RPMI7951 (cell line): Measurements from ENCODE around the gene MSI1. TPM values are rescaled to one million over a fixed set of nuclear protein-coding genes. Genes with fewer than 3 reads are reported as not detected.

Experiments
- DNase-seq: peaks from one replicate; pipeline ENCODE4 v3.0.0-alpha.2; 2012; ENCODE audit warnings: low read depth
- total RNA-seq: library from RNA; depleted of rRNA; stranded (reverse); fragments of >200 nt; shearing (Covaris generic); gene quantifications from 2 replicates; pipeline ENCODE4 v1.2.3, GENCODE V29; 2014; rRNA removed

The MSI1 gene
- total RNA-seq, 1 experiment from 2014 or later, result not detected

GRCh38 chr12:120323772-120324171 is 45.2 kb downstream of the MSI1 start:
- no peak for DNase-seq

- no peak for DNase-seq
Measured at GRCh38 chr12:120321382-120322202, 47.4 kb downstream of the MSI1 start.

DNA sequence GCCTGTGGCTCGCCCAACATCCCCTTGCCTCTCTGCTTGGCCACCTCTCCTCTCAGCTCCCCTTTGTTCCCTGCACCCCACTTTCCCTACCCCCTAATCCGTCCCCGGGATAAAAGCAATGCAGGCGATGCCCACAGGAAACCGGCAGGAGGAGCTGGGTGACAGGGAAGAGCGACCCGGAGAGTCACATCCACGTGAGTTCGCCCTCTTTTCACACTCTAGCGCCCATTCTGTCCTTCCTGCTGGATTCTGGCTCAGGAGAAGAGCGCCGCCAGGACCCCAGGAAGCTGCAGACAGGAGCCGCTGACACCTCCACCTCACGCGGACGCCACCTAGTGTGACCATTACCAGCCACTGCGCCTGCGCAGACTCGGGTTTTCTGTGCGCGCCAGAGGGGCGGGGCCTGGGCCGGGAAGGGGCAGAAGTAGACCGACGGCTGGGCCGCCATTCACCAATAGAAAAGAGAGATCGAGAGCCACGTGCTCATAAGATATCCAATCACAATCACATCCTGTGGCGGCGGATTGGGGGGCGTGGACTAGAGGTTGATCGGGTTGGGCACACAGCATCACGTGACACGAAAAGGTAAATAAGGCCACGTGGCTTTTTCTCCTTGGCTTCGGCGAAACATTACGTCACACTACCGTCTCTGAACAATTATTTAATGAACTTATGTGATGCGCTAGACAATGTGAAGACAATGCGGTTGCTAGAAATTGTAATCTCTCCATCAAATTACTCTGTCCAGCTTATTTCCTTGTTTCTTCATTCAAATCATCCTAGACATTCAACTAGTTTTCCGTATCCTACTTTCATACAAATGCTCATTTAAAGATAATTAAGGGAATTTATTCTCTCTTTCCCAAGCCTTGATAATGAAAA is 51.5 kb downstream of the MSI1 start:
- DNase-seq, result peak; percentile 98

DNA sequence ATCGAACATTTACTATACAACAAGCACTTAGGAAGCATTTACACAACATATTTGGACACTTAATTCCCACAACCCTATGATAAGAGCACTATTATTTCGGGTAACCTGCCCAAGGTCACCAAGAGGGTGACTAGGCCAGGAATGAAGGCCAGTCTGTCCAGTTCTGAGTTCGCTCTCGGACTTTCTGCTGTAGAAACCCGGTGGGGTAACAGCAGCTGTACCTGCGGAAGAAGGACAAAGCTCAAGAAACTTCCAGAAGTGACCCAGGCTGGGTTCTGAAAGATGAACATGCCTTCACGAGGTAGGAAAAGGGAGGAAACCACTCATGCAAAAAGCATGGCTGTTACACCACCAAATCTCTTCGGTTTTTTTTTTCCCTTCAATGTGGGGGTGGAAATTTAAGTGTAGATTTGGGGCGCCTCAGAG is 52.2 kb downstream of the MSI1 start:
- no peak for DNase-seq

- no peak for DNase-seq
Measured at GRCh38 chr12:120314220-120314619, 54.7 kb downstream of the MSI1 start.

DNA sequence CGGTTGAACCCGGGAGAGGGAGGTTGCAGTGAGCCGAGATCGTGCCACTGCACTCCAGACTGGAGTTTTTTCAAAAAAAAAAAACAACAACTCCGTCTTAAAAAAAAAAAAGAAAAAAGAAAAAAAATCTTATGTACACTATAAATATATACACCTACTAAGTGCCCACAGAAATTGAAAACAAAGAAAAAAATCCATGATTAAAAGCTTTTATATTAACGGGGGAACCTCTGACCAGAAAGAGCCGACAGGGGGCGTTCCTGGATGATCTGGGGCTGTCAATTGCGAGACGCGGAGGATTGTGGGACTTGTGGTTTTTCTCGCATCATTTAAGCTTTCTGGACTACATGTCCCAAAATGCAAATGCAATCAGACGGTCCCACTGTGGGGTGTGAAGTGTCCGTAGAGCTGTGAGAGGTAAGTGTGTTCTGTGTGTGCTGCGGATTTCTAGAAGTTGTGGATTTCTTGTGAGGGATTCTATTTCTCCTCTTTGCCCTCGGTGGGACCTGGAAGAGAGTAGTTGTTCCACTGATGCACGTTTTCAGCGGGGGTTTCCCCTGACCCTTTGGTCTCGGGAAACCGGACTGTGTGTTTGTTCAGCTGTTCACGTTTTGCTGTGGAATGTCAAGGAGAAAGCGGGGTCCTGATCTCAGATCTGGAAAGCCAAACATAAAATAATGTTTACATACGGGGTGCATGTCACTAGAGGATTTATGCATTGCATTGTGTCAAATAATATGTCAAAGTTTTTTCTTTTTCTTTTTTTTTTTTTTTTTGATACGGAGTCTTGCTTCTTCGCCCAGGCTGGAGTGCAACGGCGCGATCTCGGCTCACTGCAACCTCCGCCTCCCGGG is 66.8 kb downstream of the MSI1 start, which contains the start of gene SIRT4:
Gene SIRT4, plus strand, starts transcription at position 360 of the 854 bp plus-strand sequence. CDS start 1,241 bp downstream, outside the sequence.
- peak; percentile 90 for DNase-seq

- DNase-seq, result peak; percentile 95
Measured at GRCh38 chr12:120292661-120293531, 76.1 kb downstream of the MSI1 start, which contains the start of gene RNU4-1. Gene RNU4-1, minus strand, starts transcription at chr12:120293237.

GRCh38 chr12:120292411-120292660 is 76.6 kb downstream of the MSI1 start:
- DNase-seq, result no peak

Other genes starting within 250 kb of the MSI1 start
- 27.0 and 39.4 TPM in 2 replicates for gene GCN1, start 174.4 kb downstream of the MSI1 start, total RNA-seq
- 3,658 and 4,112 TPM in 2 replicates for gene RPLP0, start 168.1 kb downstream of the MSI1 start, total RNA-seq
- 51.0 and 57.9 TPM in 2 replicates for gene PXN, start 103.4 kb downstream of the MSI1 start, total RNA-seq
- gene RNU4-2, start 77.3 kb downstream of the MSI1 start, total RNA-seq, result under 0.01 TPM in 2 replicates
- gene RNU4-1, start 75.9 kb downstream of the MSI1 start, total RNA-seq, result under 0.01 TPM in 2 replicates
- 1.9 and 2.2 TPM in 2 replicates for gene SIRT4, start 66.8 kb downstream of the MSI1 start, total RNA-seq
- 1.1 TPM in 1 of 2 replicates, not detected in the other for gene PLA2G1B, start 41.4 kb downstream of the MSI1 start, total RNA-seq
- gene COX6A1, start 68.9 kb upstream of the MSI1 start, total RNA-seq, result 430 and 475 TPM in 2 replicates
- gene TRIAP1, start 77.2 kb upstream of the MSI1 start, total RNA-seq, result 26.9 and 33.5 TPM in 2 replicates
- 17.7 and 17.8 TPM in 2 replicates for gene GATC, start 77.3 kb upstream of the MSI1 start, total RNA-seq
- 172 and 194 TPM in 2 replicates for gene SRSF9, start 100.6 kb upstream of the MSI1 start, total RNA-seq
- 585 and 618 TPM in 2 replicates for gene DYNLL1, start 126.9 kb upstream of the MSI1 start, total RNA-seq
- 32.3 and 34.1 TPM in 2 replicates for gene COQ5, start 160.0 kb upstream of the MSI1 start, total RNA-seq
- 60.8 and 74.8 TPM in 2 replicates for gene RNF10, start 165.2 kb upstream of the MSI1 start, total RNA-seq
- gene POP5, start 212.2 kb upstream of the MSI1 start, total RNA-seq, result 80.9 and 89.1 TPM in 2 replicates